Stimulated activated CD4-positive, alpha-beta T cell treated with anti-CD3 and anti-CD28 coated beads, TNF-alpha, amount 100 ng/mL, for 1 hour (primary cell): ENCODE results near the gene RRP1.
"Not testable (repeated sequence)": the region's sequence is repeated elsewhere in the genome, so short reads cannot be mapped to it uniquely, and the experiment has no call there.

Source experiments
- DNase-seq, 3 donors: peaks; one replicate each; pipeline ENCODE4 v3.0.0-alpha.2; 2020; ENCODE audit warnings: low read depth in 3 of 3, low spot score in 1 of 3

Gene RRP1

GRCh38 chr21:43835050-43835449, 45.7 kb downstream of the RRP1 start:
- DNase-seq = no peak

GRCh38 chr21:43835861-43836260, 46.5 kb downstream of the RRP1 start:
- DNase-seq = no peak

GRCh38 chr21:43836616-43837015, 47.2 kb downstream of the RRP1 start:
- DNase-seq = no peak

GRCh38 chr21:43840259-43840658, 50.9 kb downstream of the RRP1 start:
- no peak for DNase-seq

GRCh38 chr21:43842742-43843141, 53.4 kb downstream of the RRP1 start:
- DNase-seq = no peak

- not testable (repeated sequence) for DNase-seq
Measured at GRCh38 chr21:43844906-43845305, 55.5 kb downstream of the RRP1 start.

- DNase-seq = no peak
Measured at GRCh38 chr21:43845386-43845785, 56.0 kb downstream of the RRP1 start.

- no peak for DNase-seq
Measured at GRCh38 chr21:43846430-43846829, 57.1 kb downstream of the RRP1 start.

- DNase-seq = no peak
Measured at GRCh38 chr21:43847301-43847700, 57.9 kb downstream of the RRP1 start.

- no peak for DNase-seq
Measured at GRCh38 chr21:43848771-43849170, 59.4 kb downstream of the RRP1 start.

GRCh38 chr21:43849532-43850299, 60.3 kb downstream of the RRP1 start:
- DNase-seq = no peak

GRCh38 chr21:43850728-43851295, 61.4 kb downstream of the RRP1 start:
- DNase-seq = no peak

GRCh38 chr21:43851593-43851992, 62.2 kb downstream of the RRP1 start:
- no peak for DNase-seq

- DNase-seq = no peak
Measured at GRCh38 chr21:43853851-43854772, 64.7 kb downstream of the RRP1 start.
